HUES64 (cell line): ENCODE measurements around the gene FRMPD2. TPM values are rescaled to one million over a fixed set of nuclear protein-coding genes. Genes with fewer than 3 reads are reported as not detected.

Source experiments
- H3K27ac ChIP-seq: 2 replicates; pipeline ENCODE4 v1.7.0; 2013; ENCODE audit warnings: low read depth, low read length, inconsistent platforms
- H3K27me3 ChIP-seq: 2 replicates; pipeline ENCODE4 v1.6.1; 2013; ENCODE audit warnings: mild to moderate bottlenecking, low read length; ENCODE audit not compliant: insufficient read depth
- H3K36me3 ChIP-seq: 2 replicates; pipeline ENCODE4 v1.6.1; 2013; ENCODE audit warnings: mild to moderate bottlenecking, low read length; ENCODE audit not compliant: insufficient read depth
- H3K4me1 ChIP-seq: 2 replicates; pipeline ENCODE4 v1.6.1; 2013; ENCODE audit warnings: mild to moderate bottlenecking, low read length, moderate library complexity; ENCODE audit not compliant: insufficient read depth
- H3K4me3 ChIP-seq: 2 replicates; pipeline ENCODE4 v1.5.1; 2013; ENCODE audit warnings: mild to moderate bottlenecking, low read length, moderate library complexity
- H3K9ac ChIP-seq: 2 replicates; pipeline ENCODE4 v1.6.1; 2013; ENCODE audit warnings: mild to moderate bottlenecking, low read depth, low read length
- H3K9me3 ChIP-seq: 2 replicates; pipeline ENCODE4 v1.6.1; 2013; ENCODE audit warnings: low read depth, low read length; ENCODE audit not compliant: insufficient read depth
- WGBS: fragments of 150-250, 120-280 bp; methylation state at CpG from one replicate; pipeline ENCODE4 v1.1.7; 2013; ENCODE audit warnings: missing lambda C conversion rate; 5-methylcytosine and 5-hydroxymethylcytosine counted together
- polyA plus RNA-seq, 2 experiments: library from polyadenylated mRNA; stranded (reverse); fragments of 50-300 nt; gene quantifications; one replicate each; pipeline ENCODE4 v1.2.3, GENCODE V29; 2013

Gene FRMPD2, protein sequence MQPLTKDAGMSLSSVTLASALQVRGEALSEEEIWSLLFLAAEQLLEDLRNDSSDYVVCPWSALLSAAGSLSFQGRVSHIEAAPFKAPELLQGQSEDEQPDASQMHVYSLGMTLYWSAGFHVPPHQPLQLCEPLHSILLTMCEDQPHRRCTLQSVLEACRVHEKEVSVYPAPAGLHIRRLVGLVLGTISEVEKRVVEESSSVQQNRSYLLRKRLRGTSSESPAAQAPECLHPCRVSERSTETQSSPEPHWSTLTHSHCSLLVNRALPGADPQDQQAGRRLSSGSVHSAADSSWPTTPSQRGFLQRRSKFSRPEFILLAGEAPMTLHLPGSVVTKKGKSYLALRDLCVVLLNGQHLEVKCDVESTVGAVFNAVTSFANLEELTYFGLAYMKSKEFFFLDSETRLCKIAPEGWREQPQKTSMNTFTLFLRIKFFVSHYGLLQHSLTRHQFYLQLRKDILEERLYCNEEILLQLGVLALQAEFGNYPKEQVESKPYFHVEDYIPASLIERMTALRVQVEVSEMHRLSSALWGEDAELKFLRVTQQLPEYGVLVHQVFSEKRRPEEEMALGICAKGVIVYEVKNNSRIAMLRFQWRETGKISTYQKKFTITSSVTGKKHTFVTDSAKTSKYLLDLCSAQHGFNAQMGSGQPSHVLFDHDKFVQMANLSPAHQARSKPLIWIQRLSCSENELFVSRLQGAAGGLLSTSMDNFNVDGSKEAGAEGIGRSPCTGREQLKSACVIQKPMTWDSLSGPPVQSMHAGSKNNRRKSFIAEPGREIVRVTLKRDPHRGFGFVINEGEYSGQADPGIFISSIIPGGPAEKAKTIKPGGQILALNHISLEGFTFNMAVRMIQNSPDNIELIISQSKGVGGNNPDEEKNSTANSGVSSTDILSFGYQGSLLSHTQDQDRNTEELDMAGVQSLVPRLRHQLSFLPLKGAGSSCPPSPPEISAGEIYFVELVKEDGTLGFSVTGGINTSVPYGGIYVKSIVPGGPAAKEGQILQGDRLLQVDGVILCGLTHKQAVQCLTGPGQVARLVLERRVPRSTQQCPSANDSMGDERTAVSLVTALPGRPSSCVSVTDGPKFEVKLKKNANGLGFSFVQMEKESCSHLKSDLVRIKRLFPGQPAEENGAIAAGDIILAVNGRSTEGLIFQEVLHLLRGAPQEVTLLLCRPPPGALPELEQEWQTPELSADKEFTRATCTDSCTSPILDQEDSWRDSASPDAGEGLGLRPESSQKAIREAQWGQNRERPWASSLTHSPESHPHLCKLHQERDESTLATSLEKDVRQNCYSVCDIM (N-terminal part only)
- 0.15 TPM for polyA plus RNA-seq (2013, experiment 1 of 2)
- 0.38 TPM for polyA plus RNA-seq (2013, experiment 2 of 2)

- Histone ChIP-seq H3K9ac (no peak within 1 kb of the TSS), H3K27me3 (no peaks in the 10 kb centered on the region), H3K27ac (no peak within 1 kb of the TSS), H3K9me3 (no peaks in the 10 kb centered on the region), H3K36me3 (no peaks in the 10 kb centered on the region), H3K4me1 (peaks cover 8% of the 10 kb centered on the region; the same call in 1 of the 2 replicates), H3K4me3 (no peak within 1 kb of the TSS)
- WGBS, result 61% methylated on average over 8 of the region's 8 CpGs
These were observed at the start of gene FRMPD2 for GRCh38 chr10:48274636-48275035. TSS of gene FRMPD2 (minus strand) at chr10:48274696. CDS start at chr10:48274567, 129 bp downstream.

- H3K27ac ChIP-seq, result no peak overlapping the region
- H3K36me3 ChIP-seq, result no peaks in the 10 kb centered on the region
- no peak overlapping the region for H3K4me3 ChIP-seq
- H3K9me3 ChIP-seq, result no peaks in the 10 kb centered on the region
- 83% methylated on average over 2 of the region's 3 CpGs for WGBS
- H3K27me3 ChIP-seq, result no peaks in the 10 kb centered on the region
- H3K4me1 ChIP-seq, result peaks cover 21% of the 10 kb centered on the region; the same call in 1 of the 2 replicates
- H3K9ac ChIP-seq, result no peak overlapping the region
These were observed 47.5 kb upstream of the FRMPD2 start for GRCh38 chr10:48322017-48322416.

DNA sequence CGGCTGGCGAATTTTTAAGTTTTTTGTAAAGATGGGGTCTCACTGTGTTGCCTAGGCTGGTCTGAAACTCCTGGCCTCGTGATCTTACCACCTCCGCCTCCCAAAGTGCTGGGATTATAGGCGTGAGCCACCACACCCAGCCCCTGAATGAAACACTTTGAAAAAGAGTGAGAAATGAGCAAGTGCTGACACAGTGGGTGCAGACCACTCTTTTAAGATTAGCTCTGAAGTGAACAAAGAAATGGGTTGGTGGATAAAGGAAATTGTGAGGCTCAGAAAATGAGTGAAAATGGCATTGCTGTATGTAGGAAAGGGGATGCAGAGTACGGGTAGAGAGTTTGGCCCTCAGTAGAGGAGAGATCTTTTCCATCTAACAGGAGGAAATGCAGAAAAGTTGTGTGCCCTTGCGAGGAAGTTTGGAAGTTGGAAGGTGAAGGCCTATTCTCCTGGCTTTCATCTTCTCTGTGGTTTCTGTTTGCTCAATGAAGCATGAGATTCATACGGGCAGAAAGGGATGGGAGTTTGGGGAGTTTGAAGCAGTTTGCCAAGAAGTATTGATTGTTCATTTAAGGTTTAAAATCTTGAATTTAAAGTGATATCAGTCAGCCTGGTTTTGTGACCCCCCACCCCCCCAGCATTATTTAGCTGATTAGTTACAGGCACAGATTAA, 43.0 kb upstream of the FRMPD2 start:
- no peak overlapping the region for H3K4me3 ChIP-seq
- no peaks in the 10 kb centered on the region for H3K27me3 ChIP-seq
- WGBS, result 69% methylated on average over 8 of the region's 8 CpGs
- H3K9me3 ChIP-seq, result no peaks in the 10 kb centered on the region
- H3K4me1 ChIP-seq, result peaks cover 24% of the 10 kb centered on the region; the same call in 1 of the 2 replicates
- H3K27ac ChIP-seq, result no peak overlapping the region
- no peaks in the 10 kb centered on the region for H3K36me3 ChIP-seq
- H3K9ac ChIP-seq, result no peak overlapping the region

DNA sequence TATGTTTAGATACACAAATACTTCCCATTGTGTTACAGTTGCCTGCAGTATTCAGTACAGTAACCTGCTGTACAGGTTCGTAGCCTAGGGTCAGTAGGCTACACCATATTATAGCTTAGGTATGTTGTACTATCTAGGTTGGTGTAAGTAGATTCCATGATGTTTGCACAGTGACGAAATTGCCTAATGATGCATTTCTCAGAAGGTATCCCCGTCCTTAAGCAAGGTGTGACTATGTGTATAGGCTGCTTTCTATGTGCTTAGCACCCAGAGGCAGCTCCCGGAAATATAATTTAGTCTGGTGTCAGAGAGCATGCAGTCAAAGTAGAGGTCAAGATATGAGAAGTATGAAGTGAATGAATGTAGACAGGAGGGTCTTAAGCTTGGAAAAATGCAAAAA, 41.7 kb upstream of the FRMPD2 start:
- WGBS, result 94% methylated on average over 4 of the region's 4 CpGs
- Histone ChIP-seq H3K27me3 (no peaks in the 10 kb centered on the region), H3K27ac (no peak overlapping the region), H3K4me3 (no peak overlapping the region), H3K9ac (no peak overlapping the region), H3K9me3 (no peaks in the 10 kb centered on the region), H3K36me3 (no peaks in the 10 kb centered on the region), H3K4me1 (peaks cover 24% of the 10 kb centered on the region; the same call in 1 of the 2 replicates)

- Histone ChIP-seq H3K27me3 (no peaks in the 10 kb centered on the region), H3K4me1 (peaks cover 23% of the 10 kb centered on the region), H3K9ac (no peak overlapping the region), H3K36me3 (no peaks in the 10 kb centered on the region), H3K27ac (no peak overlapping the region), H3K9me3 (no peaks in the 10 kb centered on the region), H3K4me3 (no peak overlapping the region)
- WGBS, result 94% methylated on average over 2 of the region's 2 CpGs
These were observed 39.6 kb upstream of the FRMPD2 start for GRCh38 chr10:48314107-48314506.

DNA sequence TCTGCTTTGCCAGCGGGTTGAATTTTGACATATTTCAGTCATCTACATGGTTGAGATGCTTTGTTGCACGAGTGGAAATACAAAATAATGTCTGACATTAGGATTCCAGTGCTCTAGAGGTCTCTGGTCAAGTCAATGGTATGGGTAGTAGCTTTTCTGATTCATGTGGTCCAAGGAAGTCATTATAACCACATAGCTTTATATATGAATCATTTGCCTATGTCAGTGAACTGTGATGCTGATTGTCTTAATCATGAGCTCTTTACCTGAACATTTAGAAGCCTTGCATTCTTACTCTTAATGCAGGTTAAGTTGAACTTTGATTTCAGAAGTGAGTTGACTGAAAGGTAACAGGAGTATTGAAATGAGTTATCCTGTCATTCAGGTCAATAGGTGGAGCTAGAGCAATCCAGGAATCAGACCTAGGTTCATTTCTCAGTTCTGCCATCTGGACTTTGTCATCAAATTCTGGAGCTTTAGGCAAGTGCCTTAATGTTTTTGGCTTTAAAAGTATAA, 35.3 kb upstream of the FRMPD2 start:
- Histone ChIP-seq H3K36me3 (no peaks in the 10 kb centered on the region), H3K9ac (no peak overlapping the region), H3K27ac (no peak overlapping the region), H3K4me3 (no peak overlapping the region), H3K27me3 (peaks cover 12% of the 10 kb centered on the region), H3K9me3 (no peaks in the 10 kb centered on the region), H3K4me1 (peaks cover 16% of the 10 kb centered on the region)
- WGBS, result 83% methylated on average over 2 of the region's 2 CpGs

DNA sequence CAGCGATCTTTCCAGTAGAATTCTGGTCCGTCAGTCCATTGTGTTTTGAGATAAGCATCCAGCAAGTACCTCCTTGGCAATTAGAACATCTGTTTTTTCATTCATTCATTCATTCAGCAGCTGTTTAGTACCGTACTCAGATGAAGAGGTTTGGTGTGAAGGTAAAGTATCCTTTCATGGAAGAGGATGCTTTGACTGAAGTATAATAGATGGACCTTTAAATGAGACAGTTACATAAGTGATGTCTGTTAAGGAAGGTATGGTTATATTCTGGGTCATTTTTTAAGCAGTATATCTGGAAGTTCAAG, 33.2 kb upstream of the FRMPD2 start:
- H3K9me3 ChIP-seq, result no peaks in the 10 kb centered on the region
- no peaks in the 10 kb centered on the region for H3K36me3 ChIP-seq
- H3K27ac ChIP-seq, result peak overlapping the region; percentile 93; the same call in 1 of the 2 replicates
- peak overlapping the region; percentile 94 for H3K4me3 ChIP-seq
- H3K9ac ChIP-seq, result peak overlapping the region; percentile 82
- H3K4me1 ChIP-seq, result peaks cover 16% of the 10 kb centered on the region
- 38% methylated on average over 3 of the region's 3 CpGs for WGBS
- peaks cover 23% of the 10 kb centered on the region for H3K27me3 ChIP-seq

GRCh38 chr10:48306870-48307710, 32.6 kb upstream of the FRMPD2 start:
- peak overlapping the region; percentile 93 for H3K27ac ChIP-seq
- H3K4me3 ChIP-seq, result peak overlapping the region; percentile 94
- 1% methylated on average over 70 of the region's 70 CpGs for WGBS

GRCh38 chr10:48306265-48306869, 31.9 kb upstream of the FRMPD2 start, which contains the start of gene MAPK8:
TSS of gene MAPK8 (plus strand) at chr10:48306677. CDS start at chr10:48401661, 94,984 bp downstream.
- Histone ChIP-seq H3K4me1 (peaks cover 16% of the 10 kb centered on the region), H3K36me3 (no peaks in the 10 kb centered on the region), H3K9ac (peak within 1 kb of the TSS; percentile 82), H3K27me3 (peaks cover 23% of the 10 kb centered on the region), H3K4me3 (peak within 1 kb of the TSS; percentile 94), H3K9me3 (no peaks in the 10 kb centered on the region), H3K27ac (peak within 1 kb of the TSS; percentile 93)
- WGBS, result under 1% methylated on average over 86 of the region's 86 CpGs

More at GRCh38 chr10:48306870-48307710, 32.6 kb upstream of the FRMPD2 start:
- Histone ChIP-seq H3K36me3 (no peaks in the 10 kb centered on the region), H3K9me3 (no peaks in the 10 kb centered on the region), H3K4me1 (peaks cover 16% of the 10 kb centered on the region), H3K27me3 (peaks cover 23% of the 10 kb centered on the region), H3K9ac (peak overlapping the region; percentile 82)
